Uterus (tissue), 4 donors: ENCODE results near the gene G2E3. TPM values are rescaled to one million over a fixed set of nuclear protein-coding genes. Genes with fewer than 3 reads are reported as not detected.
A peak's percentile ranks its signal among the peaks of the same experiment; 100 is the strongest.

Source experiments
- DNase-seq, 2 donors: peaks; one replicate each; pipeline ENCODE4 v3.0.0-alpha.2; 2019 to 2020
- H3K27ac ChIP-seq, 2 donors: fragments of 200-600 bp; sonication (generic); 1 replicate in 1 of 2; 2 replicates in 1 of 2; pipeline ENCODE4 v1.5.1; 2016 to 2018
- H3K27me3 ChIP-seq, 2 donors: fragments of 200-600 bp; sonication (generic); one replicate each; pipeline ENCODE4 v1.5.1; 2018 to 2019; ENCODE audit warnings: control low read depth in 1 of 2
- H3K36me3 ChIP-seq, 2 donors: fragments of 200-600 bp; sonication (generic); one replicate each; pipeline ENCODE4 v1.5.1; 2019; ENCODE audit warnings: control low read depth in 1 of 2
- H3K4me1 ChIP-seq, 2 donors: fragments of 200-600 bp; sonication (generic); one replicate each; pipeline ENCODE4 v1.5.1; 2018 to 2019; ENCODE audit warnings: control low read depth in 1 of 2
- H3K4me3 ChIP-seq, 2 donors: fragments of 200-600 bp; sonication (generic); 1 replicate in 1 of 2; 2 replicates in 1 of 2; pipeline ENCODE4 v1.5.1; 2018 to 2019; ENCODE audit warnings: mild to moderate bottlenecking in 1 of 2
- H3K9me3 ChIP-seq, 2 donors: fragments of 200-600 bp; sonication (generic); one replicate each; pipeline ENCODE4 v1.5.1; 2019; ENCODE audit warnings: control low read depth in 1 of 2
- POLR2A ChIP-seq, 2 donors: fragments of 450-650 bp; IDR thresholded peaks; one replicate each; pipeline ENCODE4 v1.6.1; 2016; ENCODE audit warnings: antibody characterized with exemption in 2 of 2, mild to moderate bottlenecking in 1 of 2, moderate library complexity in 1 of 2
- intact Hi-C: fragments of 100-400 bp; cut with DNase I; formaldehyde crosslinking; loops from one replicate; pipeline ENCODE4 v1.15.1; 2023; ENCODE audit warnings: low total_unique reads
- total RNA-seq, 4 donors: library from RNA; depleted of rRNA in 3 of 4; stranded (reverse); fragments of >200 nt in 3 of 4; gene quantifications; one replicate each; pipeline versions ENCODE4 v1.1.0 to v1.2.4, GENCODE V29; 2014 to 2023
- TF ChIP-seq, protein P1 (sequence below), 4 experiments: fragments of 200-600 bp in 2 of 4; fragments of 450-650 bp in 2 of 4; sonication (generic) in 2 of 4; IDR thresholded peaks; one replicate each; pipeline ENCODE4 v1.5.1; 2016 to 2019; ENCODE audit warnings: antibody characterized with exemption in 4 of 4, mild to moderate bottlenecking in 2 of 4, moderate library complexity in 1 of 4
- donor health status: DM: yes; HTN: yes; CAD: no.

The G2E3 gene
- total RNA-seq, 4 donors from 2014 or later: 3.1 to 48.9 (median 17.5) TPM

- Histone ChIP-seq H3K4me3 (no peak overlapping the region), H3K27me3 (no peaks in the 10 kb centered on the region), H3K4me1 (no peaks in the 10 kb centered on the region), H3K9me3 (no peaks in the 10 kb centered on the region), H3K27ac (no peak overlapping the region), H3K36me3 (no peaks in the 10 kb centered on the region)
- TF ChIP-seq, protein P1, sequence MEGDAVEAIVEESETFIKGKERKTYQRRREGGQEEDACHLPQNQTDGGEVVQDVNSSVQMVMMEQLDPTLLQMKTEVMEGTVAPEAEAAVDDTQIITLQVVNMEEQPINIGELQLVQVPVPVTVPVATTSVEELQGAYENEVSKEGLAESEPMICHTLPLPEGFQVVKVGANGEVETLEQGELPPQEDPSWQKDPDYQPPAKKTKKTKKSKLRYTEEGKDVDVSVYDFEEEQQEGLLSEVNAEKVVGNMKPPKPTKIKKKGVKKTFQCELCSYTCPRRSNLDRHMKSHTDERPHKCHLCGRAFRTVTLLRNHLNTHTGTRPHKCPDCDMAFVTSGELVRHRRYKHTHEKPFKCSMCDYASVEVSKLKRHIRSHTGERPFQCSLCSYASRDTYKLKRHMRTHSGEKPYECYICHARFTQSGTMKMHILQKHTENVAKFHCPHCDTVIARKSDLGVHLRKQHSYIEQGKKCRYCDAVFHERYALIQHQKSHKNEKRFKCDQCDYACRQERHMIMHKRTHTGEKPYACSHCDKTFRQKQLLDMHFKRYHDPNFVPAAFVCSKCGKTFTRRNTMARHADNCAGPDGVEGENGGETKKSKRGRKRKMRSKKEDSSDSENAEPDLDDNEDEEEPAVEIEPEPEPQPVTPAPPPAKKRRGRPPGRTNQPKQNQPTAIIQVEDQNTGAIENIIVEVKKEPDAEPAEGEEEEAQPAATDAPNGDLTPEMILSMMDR (IDR thresholded peaks at IDR 0.05): no peak
- TF ChIP-seq POLR2A (IDR thresholded peaks at IDR 0.05): no peak
- intact Hi-C loops: no loop called here
- DNase-seq: no peak
Observed at GRCh38 chr14:30608533-30609006, 49.6 kb downstream of the G2E3 start.

DNA sequence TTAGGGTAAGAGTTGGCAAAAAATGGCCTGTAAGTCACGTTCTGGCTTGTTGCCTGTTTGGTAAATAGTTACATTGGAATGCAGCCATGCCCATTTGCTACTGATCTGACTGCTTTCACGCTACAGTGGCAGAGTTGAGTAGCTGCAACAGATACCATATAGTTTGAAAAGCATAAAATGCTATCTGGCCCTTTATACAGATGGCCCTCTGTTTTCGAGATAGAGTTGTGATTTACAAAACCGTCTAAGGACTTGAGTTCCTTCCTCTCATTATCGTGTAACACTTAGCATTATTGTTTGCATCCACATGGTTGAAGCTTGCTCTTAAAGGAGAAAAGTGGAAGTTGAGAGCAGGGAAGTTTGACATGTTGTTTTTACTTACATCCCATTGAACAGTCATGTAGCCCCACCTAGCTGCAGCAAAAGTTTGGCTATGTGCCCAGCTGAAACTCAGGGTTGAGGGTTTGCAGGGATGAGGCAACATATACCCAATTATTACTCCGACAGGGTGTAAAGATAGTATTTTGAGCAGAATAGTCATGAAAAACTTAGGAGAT, 51.9 kb downstream of the G2E3 start:
- Histone ChIP-seq H3K4me3 (no peak overlapping the region), H3K27me3 (no peaks in the 10 kb centered on the region), H3K9me3 (no peaks in the 10 kb centered on the region), H3K36me3 (no peaks in the 10 kb centered on the region), H3K4me1 (no peaks in the 10 kb centered on the region), H3K27ac (no peak overlapping the region)
- intact Hi-C loops: no loop called here
- peak; percentile 35 for DNase-seq
- no peak for TF ChIP-seq POLR2A (IDR thresholded peaks at IDR 0.05)
- TF ChIP-seq, protein P1 (IDR thresholded peaks at IDR 0.05): peak in 1 of 4 experiments; percentile 36

- intact Hi-C loops: no loop called here
- TF ChIP-seq, protein P1 (IDR thresholded peaks at IDR 0.05): no peak
- TF ChIP-seq POLR2A (IDR thresholded peaks at IDR 0.05): no peak
- Histone ChIP-seq H3K27ac (no peak overlapping the region), H3K4me3 (no peak overlapping the region), H3K36me3 (no peaks in the 10 kb centered on the region), H3K4me1 (no peaks in the 10 kb centered on the region), H3K9me3 (no peaks in the 10 kb centered on the region), H3K27me3 (no peaks in the 10 kb centered on the region)
- DNase-seq: no peak
Observed at GRCh38 chr14:30614155-30614554, 55.2 kb downstream of the G2E3 start.

DNA sequence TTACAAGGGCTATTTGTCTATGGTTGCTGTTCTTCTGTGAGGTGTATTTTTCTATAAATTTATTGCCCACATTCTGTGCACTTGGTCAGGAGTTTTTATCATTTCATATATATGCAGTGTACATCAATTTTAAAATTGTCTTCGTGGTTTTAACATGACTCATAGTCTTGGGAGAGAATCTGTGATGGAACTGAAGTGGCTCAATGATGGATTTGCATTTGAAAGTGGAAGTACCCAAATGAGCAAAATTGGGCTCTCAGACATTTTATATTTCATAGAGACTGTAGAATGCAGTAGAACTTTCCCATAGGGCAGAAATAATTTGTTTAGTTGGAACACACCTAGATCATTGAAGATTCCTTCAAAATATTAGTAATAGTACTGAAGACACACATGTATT, 61.2 kb downstream of the G2E3 start:
- no peaks in the 10 kb centered on the region for H3K9me3 ChIP-seq
- no peak for DNase-seq
- intact Hi-C loops: no loop called here
- H3K4me1 ChIP-seq: no peaks in the 10 kb centered on the region
- H3K27me3 ChIP-seq: no peaks in the 10 kb centered on the region
- H3K27ac ChIP-seq: no peak overlapping the region
- no peaks in the 10 kb centered on the region for H3K36me3 ChIP-seq
- TF ChIP-seq, protein P1 (IDR thresholded peaks at IDR 0.05): no peak
- TF ChIP-seq POLR2A (IDR thresholded peaks at IDR 0.05): no peak
- H3K4me3 ChIP-seq: no peak overlapping the region

- no peak for DNase-seq
- Histone ChIP-seq H3K4me1 (no peaks in the 10 kb centered on the region), H3K4me3 (peak overlapping the region; percentile 61 to 81), H3K36me3 (no peaks in the 10 kb centered on the region), H3K27ac (peak overlapping the region; percentile 83 to 84), H3K27me3 (no peaks in the 10 kb centered on the region), H3K9me3 (no peaks in the 10 kb centered on the region)
- intact Hi-C loops: no loop called here
- TF ChIP-seq, protein P1 (IDR thresholded peaks at IDR 0.05): no peak
- TF ChIP-seq POLR2A (IDR thresholded peaks at IDR 0.05): no peak
Observed at GRCh38 chr14:30621354-30621939, 62.5 kb downstream of the G2E3 start.
